Cardiac fibroblast (primary cell): Measurements from ENCODE around the gene RELL2.

Source experiments
- DNase-seq, 2 donors: peaks; one replicate each; pipeline versions ENCODE4 v3.0.0 to v3.0.0-alpha.2; 2010; ENCODE audit warnings: low read depth in 2 of 2
- H3K4me3 ChIP-seq, 2 donors: replicated peaks in 1 of 2; 1 replicate in 1 of 2; 2 replicates in 1 of 2; pipeline ENCODE4 v1.5.1; 2011; ENCODE audit warnings: low read depth in 2 of 2, low read length in 2 of 2, mild to moderate bottlenecking in 2 of 2, moderate library complexity in 1 of 2
- TF ChIP-seq, protein P1 (sequence below): IDR thresholded peaks from one replicate; pipeline ENCODE4 v1.5.1; 2011; ENCODE audit warnings: low read depth, mild to moderate bottlenecking, low read length, inconsistent platforms

The RELL2 gene

DNA sequence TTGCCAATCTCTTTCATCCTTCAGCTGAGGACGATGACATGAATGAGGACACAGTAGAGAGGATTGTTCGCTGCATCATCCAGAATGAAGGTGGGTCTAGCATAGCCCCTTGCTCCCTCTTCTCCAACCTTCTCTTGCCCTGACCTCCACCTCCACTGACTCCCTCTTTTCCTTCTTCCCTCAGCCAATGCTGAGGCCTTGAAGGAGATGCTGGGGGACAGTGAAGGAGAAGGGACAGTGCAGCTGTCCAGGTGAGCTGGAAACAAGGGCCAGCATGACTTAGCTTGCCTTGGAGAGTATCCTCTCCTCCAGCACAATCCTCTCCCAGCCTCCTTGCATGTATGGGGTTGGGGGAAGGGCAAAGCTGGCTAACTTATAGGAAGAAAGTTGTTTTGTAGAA is 2.0 kb downstream of the RELL2 start:
- TF ChIP-seq, protein P1, sequence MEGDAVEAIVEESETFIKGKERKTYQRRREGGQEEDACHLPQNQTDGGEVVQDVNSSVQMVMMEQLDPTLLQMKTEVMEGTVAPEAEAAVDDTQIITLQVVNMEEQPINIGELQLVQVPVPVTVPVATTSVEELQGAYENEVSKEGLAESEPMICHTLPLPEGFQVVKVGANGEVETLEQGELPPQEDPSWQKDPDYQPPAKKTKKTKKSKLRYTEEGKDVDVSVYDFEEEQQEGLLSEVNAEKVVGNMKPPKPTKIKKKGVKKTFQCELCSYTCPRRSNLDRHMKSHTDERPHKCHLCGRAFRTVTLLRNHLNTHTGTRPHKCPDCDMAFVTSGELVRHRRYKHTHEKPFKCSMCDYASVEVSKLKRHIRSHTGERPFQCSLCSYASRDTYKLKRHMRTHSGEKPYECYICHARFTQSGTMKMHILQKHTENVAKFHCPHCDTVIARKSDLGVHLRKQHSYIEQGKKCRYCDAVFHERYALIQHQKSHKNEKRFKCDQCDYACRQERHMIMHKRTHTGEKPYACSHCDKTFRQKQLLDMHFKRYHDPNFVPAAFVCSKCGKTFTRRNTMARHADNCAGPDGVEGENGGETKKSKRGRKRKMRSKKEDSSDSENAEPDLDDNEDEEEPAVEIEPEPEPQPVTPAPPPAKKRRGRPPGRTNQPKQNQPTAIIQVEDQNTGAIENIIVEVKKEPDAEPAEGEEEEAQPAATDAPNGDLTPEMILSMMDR = no peak
- DNase-seq = no peak
- H3K4me3 ChIP-seq = no peak overlapping the region

DNA sequence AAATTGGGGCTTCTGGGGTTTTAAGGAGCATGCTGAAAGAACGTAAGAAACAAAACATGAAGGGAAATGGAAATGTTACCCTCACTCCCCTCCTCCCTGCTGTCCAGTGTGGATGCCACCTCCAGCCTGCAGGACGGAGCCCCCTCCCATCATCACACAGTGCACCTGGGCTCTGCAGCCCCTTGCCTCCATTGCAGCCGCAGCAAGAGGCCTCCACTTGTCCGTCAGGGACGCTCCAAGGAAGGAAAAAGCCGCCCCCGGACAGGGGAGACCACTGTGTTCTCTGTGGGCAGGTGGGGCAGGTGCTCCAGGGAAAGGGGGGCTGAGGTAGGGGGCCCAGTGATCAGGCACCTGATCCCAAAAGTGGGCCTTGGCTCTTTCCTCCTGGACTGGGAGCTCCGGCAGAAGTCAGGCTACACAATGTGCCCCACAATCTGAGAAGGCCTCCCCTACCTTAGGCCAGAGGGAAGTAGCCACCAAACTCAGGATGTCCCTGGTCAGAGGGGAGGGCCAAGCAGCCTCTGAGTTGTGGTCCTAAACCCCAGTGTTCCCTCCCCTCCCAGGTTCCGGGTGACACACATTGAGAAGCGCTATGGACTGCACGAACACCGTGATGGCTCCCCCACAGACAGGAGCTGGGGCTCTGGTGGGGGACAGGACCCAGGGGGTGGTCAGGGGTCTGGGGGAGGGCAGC is 2.7 kb downstream of the RELL2 start:
- no peak overlapping the region for H3K4me3 ChIP-seq
- DNase-seq = no peak
- TF ChIP-seq, protein P1 = no peak

- no peak overlapping the region for H3K4me3 ChIP-seq
- no peak for DNase-seq
- TF ChIP-seq, protein P1 = no peak
These were observed 3.2 kb downstream of the RELL2 start for GRCh38 chr5:141640051-141640415.

GRCh38 chr5:141640698-141641097 is 3.9 kb downstream of the RELL2 start:
- H3K4me3 ChIP-seq = no peak overlapping the region
- TF ChIP-seq, protein P1 = no peak
- no peak for DNase-seq

- H3K4me3 ChIP-seq = no peak overlapping the region
- TF ChIP-seq, protein P1 = peak; percentile 43
- DNase-seq = peak; percentile 54 to 75
These were observed 5.0 kb downstream of the RELL2 start for GRCh38 chr5:141641634-141642267.

DNA sequence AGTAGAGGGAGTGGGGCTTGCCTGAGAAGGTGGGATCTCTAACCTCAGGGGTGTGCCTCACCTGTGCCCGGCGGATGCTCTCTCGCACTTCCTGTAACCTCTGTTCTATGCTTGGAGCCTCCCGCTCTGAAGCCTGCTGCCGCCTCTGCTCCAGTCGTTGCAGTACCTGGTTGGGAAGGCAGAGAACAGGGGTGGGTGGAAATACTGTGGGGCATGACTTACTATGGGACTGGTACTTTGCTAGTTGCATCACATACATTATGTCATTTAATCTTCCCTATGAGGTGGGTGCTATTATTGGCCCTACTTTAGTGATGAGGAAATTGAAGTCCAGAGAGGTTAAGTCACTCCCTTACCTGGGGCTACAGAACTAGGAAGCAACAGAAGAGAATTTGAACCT is 9.2 kb downstream of the RELL2 start:
- no peak for DNase-seq
- H3K4me3 ChIP-seq = no peak overlapping the region
- TF ChIP-seq, protein P1 = no peak
